ENCODE data around the gene GRIA1.

Gene GRIA1

GRCh38 chr5:153748823-153749222 is 258.4 kb downstream of the GRIA1 start:
- Histone ChIP-seq H3K4me3 (ENCODE audit: insufficient read depth, low read depth, low read length, poor library complexity, severe bottlenecking) (no peak overlapping the region), H3K4me1 (ENCODE audit: control insufficient read depth, insufficient read depth, low read length, poor library complexity, severe bottlenecking) (no peaks in the 10 kb centered on the region), H3K9me3 (ENCODE audit: control insufficient read depth, low read length) (no peaks in the 10 kb centered on the region), H3K36me3 (ENCODE audit: control insufficient read depth, insufficient read depth, low read length) (no peaks in the 10 kb centered on the region), H3K27me3 (replicated peaks; ENCODE audit: control insufficient read depth, insufficient read depth, low read length, poor library complexity, severe bottlenecking) (no peaks in the 10 kb centered on the region), H3K27ac (ENCODE audit: insufficient read depth, low read length, poor library complexity, severe bottlenecking) (no peak overlapping the region)
- no peak for DNase-seq

GRCh38 chr5:153749960-153750359 is 259.5 kb downstream of the GRIA1 start:
- H3K4me1 ChIP-seq (ENCODE audit: control insufficient read depth, insufficient read depth, low read length, poor library complexity, severe bottlenecking): no peaks in the 10 kb centered on the region
- no peaks in the 10 kb centered on the region for H3K27me3 ChIP-seq (replicated peaks; ENCODE audit: control insufficient read depth, insufficient read depth, low read length, poor library complexity, severe bottlenecking)
- H3K36me3 ChIP-seq (ENCODE audit: control insufficient read depth, insufficient read depth, low read length): no peaks in the 10 kb centered on the region
- no peaks in the 10 kb centered on the region for H3K9me3 ChIP-seq (ENCODE audit: control insufficient read depth, low read length)
- no peak overlapping the region for H3K27ac ChIP-seq (ENCODE audit: insufficient read depth, low read length, poor library complexity, severe bottlenecking)
- DNase-seq: no peak
- no peak overlapping the region for H3K4me3 ChIP-seq (ENCODE audit: insufficient read depth, low read depth, low read length, poor library complexity, severe bottlenecking)

GRCh38 chr5:153751251-153751650 is 260.8 kb downstream of the GRIA1 start:
- H3K4me1 ChIP-seq (ENCODE audit: control insufficient read depth, insufficient read depth, low read length, poor library complexity, severe bottlenecking): no peaks in the 10 kb centered on the region
- no peaks in the 10 kb centered on the region for H3K36me3 ChIP-seq (ENCODE audit: control insufficient read depth, insufficient read depth, low read length)
- no peak overlapping the region for H3K27ac ChIP-seq (ENCODE audit: insufficient read depth, low read length, poor library complexity, severe bottlenecking)

GRCh38 chr5:153752890-153753289 is 262.4 kb downstream of the GRIA1 start:
- Histone ChIP-seq H3K36me3 (ENCODE audit: control insufficient read depth, insufficient read depth, low read length) (no peaks in the 10 kb centered on the region), H3K4me1 (ENCODE audit: control insufficient read depth, insufficient read depth, low read length, poor library complexity, severe bottlenecking) (no peaks in the 10 kb centered on the region), H3K27me3 (replicated peaks; ENCODE audit: control insufficient read depth, insufficient read depth, low read length, poor library complexity, severe bottlenecking) (no peaks in the 10 kb centered on the region), H3K4me3 (ENCODE audit: insufficient read depth, low read depth, low read length, poor library complexity, severe bottlenecking) (no peak overlapping the region), H3K9me3 (ENCODE audit: control insufficient read depth, low read length) (no peaks in the 10 kb centered on the region), H3K27ac (ENCODE audit: insufficient read depth, low read length, poor library complexity, severe bottlenecking) (no peak overlapping the region)
- no peak for DNase-seq

More at GRCh38 chr5:153751251-153751650, 260.8 kb downstream of the GRIA1 start:
- no peak overlapping the region for H3K4me3 ChIP-seq (ENCODE audit: insufficient read depth, low read depth, low read length, poor library complexity, severe bottlenecking)
- DNase-seq: no peak
- no peaks in the 10 kb centered on the region for H3K27me3 ChIP-seq (replicated peaks; ENCODE audit: control insufficient read depth, insufficient read depth, low read length, poor library complexity, severe bottlenecking)
- H3K9me3 ChIP-seq (ENCODE audit: control insufficient read depth, low read length): no peaks in the 10 kb centered on the region

GRCh38 chr5:153753645-153754432 is 263.4 kb downstream of the GRIA1 start:
- no peak for DNase-seq
- no peaks in the 10 kb centered on the region for H3K36me3 ChIP-seq (ENCODE audit: control insufficient read depth, insufficient read depth, low read length)
- H3K9me3 ChIP-seq (ENCODE audit: control insufficient read depth, low read length): no peaks in the 10 kb centered on the region
- no peak overlapping the region for H3K27ac ChIP-seq (ENCODE audit: insufficient read depth, low read length, poor library complexity, severe bottlenecking)
- no peak overlapping the region for H3K4me3 ChIP-seq (ENCODE audit: insufficient read depth, low read depth, low read length, poor library complexity, severe bottlenecking)
- no peaks in the 10 kb centered on the region for H3K4me1 ChIP-seq (ENCODE audit: control insufficient read depth, insufficient read depth, low read length, poor library complexity, severe bottlenecking)
- no peaks in the 10 kb centered on the region for H3K27me3 ChIP-seq (replicated peaks; ENCODE audit: control insufficient read depth, insufficient read depth, low read length, poor library complexity, severe bottlenecking)

GRCh38 chr5:153755913-153756500 is 265.5 kb downstream of the GRIA1 start:
- DNase-seq: no peak
- H3K27ac ChIP-seq (ENCODE audit: insufficient read depth, low read length, poor library complexity, severe bottlenecking): no peak overlapping the region
- no peaks in the 10 kb centered on the region for H3K27me3 ChIP-seq (replicated peaks; ENCODE audit: control insufficient read depth, insufficient read depth, low read length, poor library complexity, severe bottlenecking)
- H3K4me3 ChIP-seq (ENCODE audit: insufficient read depth, low read depth, low read length, poor library complexity, severe bottlenecking): no peak overlapping the region
- H3K36me3 ChIP-seq (ENCODE audit: control insufficient read depth, insufficient read depth, low read length): no peaks in the 10 kb centered on the region
- H3K4me1 ChIP-seq (ENCODE audit: control insufficient read depth, insufficient read depth, low read length, poor library complexity, severe bottlenecking): no peaks in the 10 kb centered on the region
- H3K9me3 ChIP-seq (ENCODE audit: control insufficient read depth, low read length): no peaks in the 10 kb centered on the region

- H3K9me3 ChIP-seq (ENCODE audit: control insufficient read depth, low read length): no peaks in the 10 kb centered on the region
- no peaks in the 10 kb centered on the region for H3K4me1 ChIP-seq (ENCODE audit: control insufficient read depth, insufficient read depth, low read length, poor library complexity, severe bottlenecking)
- DNase-seq: no peak
- no peak overlapping the region for H3K4me3 ChIP-seq (ENCODE audit: insufficient read depth, low read depth, low read length, poor library complexity, severe bottlenecking)
- no peak overlapping the region for H3K27ac ChIP-seq (ENCODE audit: insufficient read depth, low read length, poor library complexity, severe bottlenecking)
- H3K36me3 ChIP-seq (ENCODE audit: control insufficient read depth, insufficient read depth, low read length): no peaks in the 10 kb centered on the region
- no peaks in the 10 kb centered on the region for H3K27me3 ChIP-seq (replicated peaks; ENCODE audit: control insufficient read depth, insufficient read depth, low read length, poor library complexity, severe bottlenecking)
Measured at GRCh38 chr5:153756540-153756939, 266.1 kb downstream of the GRIA1 start.

GRCh38 chr5:153765987-153766386 is 275.5 kb downstream of the GRIA1 start:
- H3K27ac ChIP-seq (ENCODE audit: insufficient read depth, low read length, poor library complexity, severe bottlenecking): no peak overlapping the region
- H3K4me1 ChIP-seq (ENCODE audit: control insufficient read depth, insufficient read depth, low read length, poor library complexity, severe bottlenecking): no peaks in the 10 kb centered on the region
- H3K36me3 ChIP-seq (ENCODE audit: control insufficient read depth, insufficient read depth, low read length): no peaks in the 10 kb centered on the region
- DNase-seq: no peak
- H3K9me3 ChIP-seq (ENCODE audit: control insufficient read depth, low read length): no peaks in the 10 kb centered on the region
- no peak overlapping the region for H3K4me3 ChIP-seq (ENCODE audit: insufficient read depth, low read depth, low read length, poor library complexity, severe bottlenecking)
- H3K27me3 ChIP-seq (replicated peaks; ENCODE audit: control insufficient read depth, insufficient read depth, low read length, poor library complexity, severe bottlenecking): no peaks in the 10 kb centered on the region

- no peak for DNase-seq
- no peaks in the 10 kb centered on the region for H3K27me3 ChIP-seq (replicated peaks; ENCODE audit: control insufficient read depth, insufficient read depth, low read length, poor library complexity, severe bottlenecking)
- H3K4me3 ChIP-seq (ENCODE audit: insufficient read depth, low read depth, low read length, poor library complexity, severe bottlenecking): no peak overlapping the region
- no peaks in the 10 kb centered on the region for H3K9me3 ChIP-seq (ENCODE audit: control insufficient read depth, low read length)
- no peaks in the 10 kb centered on the region for H3K36me3 ChIP-seq (ENCODE audit: control insufficient read depth, insufficient read depth, low read length)
- H3K4me1 ChIP-seq (ENCODE audit: control insufficient read depth, insufficient read depth, low read length, poor library complexity, severe bottlenecking): no peaks in the 10 kb centered on the region
- no peak overlapping the region for H3K27ac ChIP-seq (ENCODE audit: insufficient read depth, low read length, poor library complexity, severe bottlenecking)
Measured at GRCh38 chr5:153767221-153768188, 277.0 kb downstream of the GRIA1 start.
